T-helper 2 cell (primary cell): ENCODE data around the gene NXT1.

Source experiments
- DNase-seq, 5 experiments: peaks; one replicate each; pipeline versions ENCODE4 v3.0.0 to v3.0.0-alpha.2; 2012 to 2022

The NXT1 gene

DNA sequence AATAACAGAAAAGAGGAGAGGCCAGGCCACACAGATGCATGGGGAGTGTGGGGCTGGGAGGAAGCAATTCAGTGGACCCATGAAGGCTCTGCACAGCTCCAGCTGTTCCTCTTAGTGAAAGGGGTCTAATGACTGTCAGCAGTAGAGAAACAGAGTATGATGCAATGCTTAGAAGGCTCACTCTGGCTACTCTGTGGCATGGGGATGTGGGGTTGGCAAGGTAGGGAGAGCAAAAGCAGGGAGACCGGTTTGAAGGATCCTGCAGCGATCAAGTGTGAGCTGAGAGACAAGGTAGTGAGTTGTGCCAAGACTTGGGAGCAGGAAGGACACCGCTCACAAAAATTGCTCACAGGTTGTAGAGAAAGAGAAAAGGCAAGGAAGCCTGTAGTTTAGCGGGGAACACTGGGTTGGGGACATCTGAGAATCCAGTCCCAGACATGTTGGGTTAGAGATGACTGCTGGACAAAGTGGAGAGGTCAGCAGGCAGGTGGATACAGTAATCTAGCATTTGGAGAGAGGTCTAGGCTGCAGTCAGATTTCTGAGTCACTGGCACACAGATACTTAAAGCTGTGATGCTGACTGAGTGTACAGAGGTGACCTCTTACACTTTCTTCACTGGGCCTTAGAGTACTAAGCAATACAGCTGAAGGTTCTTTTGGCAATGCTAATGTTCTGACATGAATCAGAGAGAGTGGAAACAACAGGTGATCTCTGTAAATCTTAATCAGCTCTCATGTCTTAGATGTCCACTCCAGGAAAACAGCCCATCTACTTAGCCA, 43.6 kb downstream of the NXT1 start:
- DNase-seq, result no peak

DNA sequence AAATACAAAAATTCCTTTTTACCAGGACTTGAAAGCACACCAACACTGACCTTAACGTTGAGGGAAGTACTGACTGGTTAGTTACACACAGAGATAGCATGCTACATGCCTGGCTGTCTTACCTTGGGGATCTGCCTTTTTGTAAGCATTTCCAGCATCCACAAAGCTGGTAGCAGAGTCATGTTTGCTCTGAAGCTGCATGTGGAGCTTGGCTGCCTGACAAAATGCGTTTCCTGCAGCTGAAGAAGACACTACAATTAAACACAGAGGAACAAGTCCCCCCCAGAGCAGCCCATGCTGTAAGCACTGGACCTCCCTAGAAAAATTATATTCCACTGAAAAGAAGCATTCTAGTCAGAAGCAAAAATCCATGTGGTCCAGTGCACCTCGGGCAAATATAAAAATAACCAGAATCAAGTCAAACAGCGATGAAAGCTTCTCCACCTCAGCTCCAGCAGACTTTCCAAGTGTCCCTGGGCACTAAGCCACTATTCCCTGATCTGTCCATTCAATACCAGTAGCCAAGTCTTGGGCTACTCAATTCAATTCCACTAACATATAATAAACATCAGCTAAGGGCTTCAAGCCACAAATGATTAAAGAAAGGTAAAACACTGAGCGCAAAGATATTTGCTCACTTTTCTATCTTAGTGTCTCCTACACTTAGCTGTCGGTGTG, 46.5 kb downstream of the NXT1 start:
- no peak for DNase-seq

DNA sequence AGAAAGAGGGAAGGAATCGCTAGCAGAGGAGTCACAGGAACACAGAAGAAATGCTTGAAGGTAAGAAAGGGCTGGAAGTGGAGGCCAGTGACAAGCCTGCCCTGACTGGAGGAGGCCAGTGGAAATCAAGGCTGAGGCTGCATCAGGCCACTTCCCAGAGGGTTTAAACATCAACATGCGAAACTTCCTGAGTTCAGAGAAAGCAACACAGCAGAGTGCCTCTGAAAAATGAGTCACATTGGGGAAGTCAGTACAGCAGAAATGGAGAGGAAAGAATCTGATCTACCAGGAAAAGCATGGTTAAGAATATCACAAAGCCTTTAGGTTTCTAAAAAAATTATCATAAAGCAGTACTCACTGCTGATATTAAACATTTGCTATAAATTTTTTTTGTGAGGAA, 47.4 kb downstream of the NXT1 start:
- DNase-seq, result no peak

DNA sequence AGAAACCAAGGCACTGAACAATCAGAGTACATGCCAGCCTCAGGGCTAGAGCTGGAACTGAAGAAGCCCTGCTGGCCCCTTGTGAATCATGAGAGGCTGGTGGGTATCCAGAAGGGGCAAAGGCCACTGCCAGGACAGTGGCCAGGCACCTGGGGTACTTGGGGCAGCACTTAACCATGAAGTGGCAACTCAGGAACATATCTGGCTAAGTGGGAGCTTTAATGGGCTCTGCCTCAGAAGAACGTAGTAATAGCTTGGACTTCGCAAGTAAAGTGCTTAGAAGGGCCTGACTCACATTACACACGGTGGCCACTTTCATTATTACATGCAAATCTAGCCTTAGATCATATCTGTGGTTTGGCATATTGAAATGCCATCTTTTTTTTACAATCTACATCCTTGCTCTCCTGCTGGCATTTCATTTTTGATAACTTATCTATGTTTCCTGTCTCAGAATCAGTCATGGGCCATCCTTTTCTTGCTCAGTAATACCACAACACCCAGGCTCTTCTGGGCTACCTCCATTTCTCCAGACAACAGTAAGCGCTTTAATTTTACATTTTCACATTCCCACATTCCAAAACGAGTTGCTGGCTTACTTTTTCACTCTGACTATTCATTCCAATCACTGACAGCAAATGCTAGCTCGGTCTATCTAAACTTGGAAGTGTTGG, 49.1 kb downstream of the NXT1 start:
- DNase-seq, result peak in 1 of 5 experiments; percentile 89

DNA sequence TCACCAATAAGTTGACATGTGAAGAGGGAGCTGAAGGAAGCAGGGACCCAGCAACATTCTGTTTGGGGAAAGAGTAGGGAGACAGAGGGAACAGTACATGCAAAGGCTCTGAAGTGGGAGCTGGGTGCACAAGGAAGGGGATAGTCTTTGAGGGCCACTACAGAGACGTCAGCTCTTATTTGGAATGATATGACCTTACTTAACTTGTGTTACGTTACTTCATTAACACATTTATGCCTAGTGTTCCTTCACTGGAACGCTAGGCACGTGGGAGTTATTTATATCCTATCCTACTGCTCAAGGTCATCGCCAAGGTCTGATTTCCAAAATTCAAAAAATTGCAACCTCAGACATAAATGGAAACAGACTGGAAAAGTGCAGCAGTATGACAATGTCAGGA, 50.5 kb downstream of the NXT1 start:
- no peak for DNase-seq

DNA sequence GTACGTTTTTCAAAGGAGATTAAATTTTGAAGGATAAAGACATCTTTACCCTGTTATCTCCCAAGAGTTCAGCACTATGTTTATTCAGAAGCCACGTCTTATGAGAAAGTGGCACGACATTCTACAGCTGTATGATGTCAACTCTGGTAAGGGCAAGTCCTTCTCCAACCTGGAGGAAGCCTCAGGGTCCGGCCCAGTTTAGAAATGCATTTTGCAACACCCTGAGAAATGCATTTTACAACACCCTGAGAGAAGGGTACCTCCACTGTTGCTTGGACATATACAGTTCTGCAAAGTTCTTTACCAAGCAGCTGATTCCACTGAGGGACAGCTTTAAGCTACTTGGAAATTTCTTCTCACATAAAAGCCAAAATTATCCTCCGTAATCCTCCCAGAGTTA, 53.2 kb downstream of the NXT1 start:
- DNase-seq, result no peak

DNA sequence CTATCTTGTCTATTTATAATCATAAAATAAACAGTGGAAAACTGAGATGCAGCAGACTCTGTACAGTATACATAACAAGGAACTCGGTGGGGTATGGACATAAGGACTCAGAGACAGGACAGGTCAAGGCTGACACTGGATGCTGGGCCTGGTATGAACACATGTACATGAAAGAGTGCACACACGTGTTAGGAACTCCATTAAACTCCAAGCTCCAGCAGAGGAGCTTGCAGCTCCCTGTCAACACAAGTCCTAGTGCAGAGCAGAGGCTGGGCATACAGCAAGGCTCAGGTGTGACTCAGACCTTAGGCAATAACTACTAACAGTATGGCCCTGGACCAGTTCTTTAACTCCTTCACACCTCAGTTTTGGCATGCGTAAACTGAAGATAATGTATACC, 53.6 kb downstream of the NXT1 start:
- DNase-seq, result no peak
